Bronchial epithelial cell (primary cell): Measurements from ENCODE around the gene SEC14L1. TPM values are rescaled to one million over a fixed set of nuclear protein-coding genes. Genes with fewer than 3 reads are reported as not detected.

Experiments used
- DNase-seq: peaks from one replicate; pipeline ENCODE4 v3.0.0-alpha.2; 2010; ENCODE audit warnings: low read depth
- FAIRE-seq: peaks from 2 replicates; lab custom pipeline; 2011; peaks lifted over from hg19 to GRCh38; lab: Jason Lieb, UNC
- H3K27me3 ChIP-seq: 2 replicates; pipeline ENCODE4 v1.5.1; 2011; ENCODE audit warnings: low read length; ENCODE audit not compliant: control insufficient read depth, insufficient read depth
- H3K36me3 ChIP-seq: 2 replicates; pipeline ENCODE4 v1.5.1; 2011; ENCODE audit warnings: low read length; ENCODE audit not compliant: control insufficient read depth, insufficient read depth
- H3K4me3 ChIP-seq: 2 replicates; pipeline ENCODE4 v1.5.1; 2011; ENCODE audit warnings: mild to moderate bottlenecking, low read depth, low read length, control low read depth
- total RNA-seq: library from RNA; depleted of rRNA; stranded (reverse); fragments of >200 nt; gene quantifications from 2 replicates; pipeline ENCODE4 v1.2.1, GENCODE V29; 2014
- TF ChIP-seq, protein P1 (sequence below): IDR thresholded peaks from 2 replicates; pipeline ENCODE4 v1.5.1; 2011; ENCODE audit warnings: mild to moderate bottlenecking, moderate library complexity, low read length, control low read depth, inconsistent platforms; ENCODE audit not compliant: insufficient read depth, severe bottlenecking

SEC14L1 gene
- 21.6 and 25.3 TPM in 2 replicates for total RNA-seq

DNA sequence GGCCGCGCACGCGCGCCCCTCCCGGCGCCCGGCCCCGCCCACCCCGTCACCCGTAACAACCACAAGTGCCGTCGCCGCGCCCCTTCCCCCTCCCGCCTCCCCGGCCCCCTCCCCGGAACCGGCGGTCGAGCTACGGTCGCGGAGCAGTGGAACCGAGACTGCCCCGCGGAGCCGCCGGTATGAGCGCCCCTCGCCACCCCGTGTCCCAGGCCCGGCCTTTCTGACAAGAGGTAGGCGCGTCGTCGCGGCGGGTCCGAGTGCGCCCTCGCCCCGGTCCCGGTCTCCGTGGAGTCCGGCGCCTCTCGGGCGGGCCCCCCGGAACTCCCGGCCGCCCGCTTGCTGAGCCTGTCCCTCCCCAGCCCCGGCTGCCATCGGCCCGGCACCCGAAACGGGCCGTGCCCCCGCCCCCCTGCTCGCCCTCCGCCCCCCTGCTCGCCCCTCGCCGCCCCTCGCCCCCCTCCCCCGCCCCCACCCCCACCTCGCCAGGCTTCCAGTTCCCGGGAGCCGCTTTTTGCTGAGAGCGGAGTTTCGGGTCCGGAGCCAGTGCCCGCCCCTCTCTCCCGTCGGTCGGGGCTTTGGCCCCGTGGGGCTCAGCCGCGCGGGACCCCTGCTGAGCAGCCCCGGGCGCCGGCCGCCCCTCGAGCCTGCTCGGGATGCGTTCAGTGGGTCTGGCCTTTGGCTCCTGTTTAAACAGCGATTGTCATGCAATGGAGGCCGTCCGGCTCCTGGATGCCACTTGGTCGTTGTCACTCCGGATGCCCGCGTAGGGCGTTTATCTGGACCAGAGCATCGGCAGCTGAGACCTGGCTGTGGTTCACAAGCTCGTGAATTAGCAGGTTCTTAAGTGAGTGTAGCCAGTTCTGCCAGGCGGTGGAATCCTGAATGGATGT, at the start of gene SEC14L1:
Gene SEC14L1 (plus strand): TSS at position 92 of the 890 bp plus-strand sequence. CDS start 2,628 bp downstream, outside the sequence.
- Histone ChIP-seq H3K27me3 (no peaks in the 10 kb centered on the region), H3K4me3 (peak within 1 kb of the TSS; percentile 79), H3K36me3 (peaks cover 7% of the 10 kb centered on the region)
- DNase-seq (no peak), FAIRE-seq (no peak)
- TF ChIP-seq, protein P1, sequence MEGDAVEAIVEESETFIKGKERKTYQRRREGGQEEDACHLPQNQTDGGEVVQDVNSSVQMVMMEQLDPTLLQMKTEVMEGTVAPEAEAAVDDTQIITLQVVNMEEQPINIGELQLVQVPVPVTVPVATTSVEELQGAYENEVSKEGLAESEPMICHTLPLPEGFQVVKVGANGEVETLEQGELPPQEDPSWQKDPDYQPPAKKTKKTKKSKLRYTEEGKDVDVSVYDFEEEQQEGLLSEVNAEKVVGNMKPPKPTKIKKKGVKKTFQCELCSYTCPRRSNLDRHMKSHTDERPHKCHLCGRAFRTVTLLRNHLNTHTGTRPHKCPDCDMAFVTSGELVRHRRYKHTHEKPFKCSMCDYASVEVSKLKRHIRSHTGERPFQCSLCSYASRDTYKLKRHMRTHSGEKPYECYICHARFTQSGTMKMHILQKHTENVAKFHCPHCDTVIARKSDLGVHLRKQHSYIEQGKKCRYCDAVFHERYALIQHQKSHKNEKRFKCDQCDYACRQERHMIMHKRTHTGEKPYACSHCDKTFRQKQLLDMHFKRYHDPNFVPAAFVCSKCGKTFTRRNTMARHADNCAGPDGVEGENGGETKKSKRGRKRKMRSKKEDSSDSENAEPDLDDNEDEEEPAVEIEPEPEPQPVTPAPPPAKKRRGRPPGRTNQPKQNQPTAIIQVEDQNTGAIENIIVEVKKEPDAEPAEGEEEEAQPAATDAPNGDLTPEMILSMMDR, result no peak

DNA sequence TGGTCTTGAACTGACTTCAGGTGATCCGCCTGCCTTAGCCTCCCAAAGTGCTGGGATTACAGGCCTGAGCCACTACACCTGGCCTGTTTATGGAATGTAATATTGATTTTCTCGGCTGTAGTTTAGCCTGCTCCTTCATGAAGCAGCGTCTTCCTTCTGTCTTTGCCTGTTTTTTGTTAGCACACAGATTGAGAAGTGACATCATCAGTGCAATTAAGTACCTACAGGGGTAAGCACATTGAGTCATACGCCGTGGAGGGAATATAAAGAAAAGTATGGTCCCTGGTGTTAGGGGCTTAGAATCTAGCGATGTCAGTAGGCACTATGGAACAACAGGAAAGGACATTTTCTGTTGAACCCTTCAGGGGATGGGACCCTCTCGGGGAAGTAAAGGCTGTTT, 48.7 kb upstream of the SEC14L1 start:
- FAIRE-seq, result no peak

DNA sequence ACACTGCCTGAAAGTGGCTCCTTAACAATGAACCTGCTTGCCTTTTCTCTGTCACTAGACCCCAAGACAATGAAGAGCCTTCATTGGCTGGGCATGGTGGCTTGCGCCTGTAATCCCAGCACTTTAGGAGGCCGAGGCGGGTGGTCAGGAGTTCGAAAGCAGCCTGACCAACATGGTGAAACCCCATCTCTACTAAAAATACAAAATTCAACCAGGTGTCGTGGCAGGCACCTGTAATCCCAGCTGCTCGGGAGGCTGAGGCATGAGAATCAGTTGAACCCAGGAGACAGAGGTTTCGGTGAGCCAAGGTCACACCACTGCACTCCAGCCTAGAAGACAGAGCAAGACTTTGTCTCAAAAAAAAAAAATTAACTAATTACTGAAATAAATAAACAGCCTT, 45.3 kb upstream of the SEC14L1 start:
- H3K4me3 ChIP-seq, result no peak overlapping the region
- FAIRE-seq (no peak), DNase-seq (no peak)
- peaks cover 24% of the 10 kb centered on the region for H3K36me3 ChIP-seq
- TF ChIP-seq, protein P1, result no peak
- no peaks in the 10 kb centered on the region for H3K27me3 ChIP-seq

More for the DNA sequence above, 48.7 kb upstream of the SEC14L1 start:
- no peaks in the 10 kb centered on the region for H3K27me3 ChIP-seq
- TF ChIP-seq, protein P1, result no peak
- no peak for DNase-seq
- H3K36me3 ChIP-seq, result peaks cover 18% of the 10 kb centered on the region
- H3K4me3 ChIP-seq, result no peak overlapping the region

DNA sequence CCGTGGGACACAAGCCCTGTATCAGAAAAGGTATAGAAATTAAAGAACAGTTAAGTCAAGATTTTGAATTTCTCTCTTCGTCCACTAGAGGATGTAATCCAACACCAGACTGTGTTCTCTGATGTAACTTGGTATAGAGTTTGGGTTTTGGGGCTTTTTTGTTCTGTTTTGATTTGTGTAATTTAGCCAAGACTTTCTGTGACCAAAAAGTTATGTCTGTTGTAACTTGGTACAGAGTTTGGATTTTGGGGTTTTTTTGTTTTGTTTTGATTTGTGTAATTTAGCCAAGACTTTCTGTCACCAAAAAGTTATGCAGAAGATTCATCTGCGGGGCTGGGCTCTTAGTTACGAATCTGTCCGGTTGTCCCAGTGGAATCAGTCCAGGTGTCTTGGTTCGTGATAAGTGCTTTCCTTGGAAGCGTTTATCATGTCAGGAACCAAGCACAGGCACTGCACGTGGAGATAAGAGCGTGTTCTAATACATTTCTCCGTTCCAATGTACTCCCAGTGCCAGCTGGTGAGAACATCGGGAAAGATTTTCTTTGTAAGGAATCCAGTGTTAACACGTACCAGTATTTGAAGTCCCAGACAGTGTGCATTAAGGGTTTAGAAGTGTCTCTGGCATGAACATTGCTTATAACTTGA, 44.1 kb upstream of the SEC14L1 start:
- H3K27me3 ChIP-seq, result no peaks in the 10 kb centered on the region
- H3K4me3 ChIP-seq, result no peak overlapping the region
- H3K36me3 ChIP-seq, result peaks cover 21% of the 10 kb centered on the region
- TF ChIP-seq, protein P1, result peak; percentile 63
- DNase-seq (peak; percentile 47), FAIRE-seq (no peak)

DNA sequence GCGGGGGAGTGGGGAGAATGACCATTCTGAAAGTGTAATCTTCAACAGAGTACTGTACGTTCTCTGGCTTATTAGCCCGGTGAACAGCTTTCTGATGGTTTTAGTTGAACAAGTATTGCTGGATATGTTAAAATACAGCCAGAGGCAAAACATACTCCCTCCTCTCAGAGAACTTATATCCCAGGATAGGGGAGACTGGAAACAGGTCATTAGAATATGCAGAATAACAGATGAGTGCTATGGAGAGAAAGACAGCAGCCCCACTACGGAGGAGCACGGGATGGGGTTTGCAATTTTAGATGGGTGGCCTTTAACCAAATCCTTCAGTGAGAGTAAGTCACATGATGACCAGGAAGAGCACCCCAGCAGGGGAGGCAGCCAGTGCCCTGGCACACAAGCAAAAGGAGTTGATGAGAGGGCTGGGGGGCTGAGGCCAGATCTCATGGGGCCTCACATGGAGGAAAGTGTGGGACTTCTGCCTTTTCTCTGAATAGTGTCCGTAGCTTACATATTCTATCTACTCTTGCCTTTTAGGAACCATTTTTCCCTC, 43.1 kb upstream of the SEC14L1 start:
- FAIRE-seq, result no peak

More for the DNA sequence above, 43.1 kb upstream of the SEC14L1 start:
- no peak for DNase-seq
- Histone ChIP-seq H3K27me3 (no peaks in the 10 kb centered on the region), H3K36me3 (peaks cover 16% of the 10 kb centered on the region), H3K4me3 (no peak overlapping the region)
- TF ChIP-seq, protein P1, result no peak
